Osteoblast (primary cell): Measurements from ENCODE around the gene SEPHS2. TPM values are rescaled to one million over a fixed set of nuclear protein-coding genes. Genes with fewer than 3 reads are reported as not detected.

ENCODE experiments used
- DNase-seq: peaks from one replicate; pipeline ENCODE4 v3.0.0; 2011; ENCODE audit warnings: low spot score, mixed read lengths; ENCODE audit not compliant: insufficient read length; ENCODE audit errors: missing footprints
- H2AFZ ChIP-seq: 2 replicates; pipeline ENCODE4 v1.6.0; 2011; ENCODE audit warnings: mild to moderate bottlenecking, low read length
- H3K27ac ChIP-seq: 2 replicates; pipeline ENCODE4 v1.5.1; 2011; ENCODE audit warnings: mild to moderate bottlenecking, low read depth, low read length, moderate library complexity
- H3K27me3 ChIP-seq: 2 replicates; pipeline ENCODE4 v1.6.0; 2012; ENCODE audit warnings: mild to moderate bottlenecking, control low read depth, inconsistent platforms, low read length, moderate library complexity; ENCODE audit not compliant: insufficient read depth
- H3K36me3 ChIP-seq: 2 replicates; pipeline ENCODE4 v1.5.1; 2011; ENCODE audit warnings: mild to moderate bottlenecking, low read length, control low read depth, moderate library complexity; ENCODE audit not compliant: insufficient read depth
- H3K4me1 ChIP-seq: 2 replicates; pipeline ENCODE4 v1.5.1; 2011; ENCODE audit warnings: mild to moderate bottlenecking, low read length, control low read depth, moderate library complexity; ENCODE audit not compliant: insufficient read depth
- H3K4me2 ChIP-seq: 2 replicates; pipeline ENCODE4 v1.6.0; 2011; ENCODE audit warnings: mild to moderate bottlenecking, low read length; ENCODE audit not compliant: insufficient read depth
- H3K4me3 ChIP-seq: fragments of 200-600 bp; sonication (generic); 3 replicates; pipeline ENCODE4 v1.5.1; 2012; ENCODE audit warnings: mild to moderate bottlenecking, low read length, inconsistent platforms; ENCODE audit not compliant: insufficient read depth
- H3K79me2 ChIP-seq: 2 replicates; pipeline ENCODE4 v1.6.0; 2012; ENCODE audit warnings: mild to moderate bottlenecking, low read length, control low read depth, inconsistent platforms; ENCODE audit not compliant: insufficient read depth
- H3K9me3 ChIP-seq: 2 replicates; pipeline ENCODE4 v1.5.1; 2011; ENCODE audit warnings: low read depth, low read length, control low read depth
- H4K20me1 ChIP-seq: 2 replicates; pipeline ENCODE4 v1.6.0; 2012; ENCODE audit warnings: mild to moderate bottlenecking, low read length, control low read depth; ENCODE audit not compliant: insufficient read depth
- total RNA-seq: library from RNA; depleted of rRNA; stranded (reverse); fragments of >200 nt; gene quantifications from 2 replicates; pipeline ENCODE4 v1.2.3, GENCODE V29; 2012
- TF ChIP-seq, protein P1 (sequence below): IDR thresholded peaks from 2 replicates; pipeline ENCODE4 v1.5.1; 2011; ENCODE audit warnings: mild to moderate bottlenecking, low read depth, low read length, moderate library complexity; ENCODE audit errors: extremely low read depth

Gene SEPHS2
- total RNA-seq, 1 donor: 20.3 TPM

DNA sequence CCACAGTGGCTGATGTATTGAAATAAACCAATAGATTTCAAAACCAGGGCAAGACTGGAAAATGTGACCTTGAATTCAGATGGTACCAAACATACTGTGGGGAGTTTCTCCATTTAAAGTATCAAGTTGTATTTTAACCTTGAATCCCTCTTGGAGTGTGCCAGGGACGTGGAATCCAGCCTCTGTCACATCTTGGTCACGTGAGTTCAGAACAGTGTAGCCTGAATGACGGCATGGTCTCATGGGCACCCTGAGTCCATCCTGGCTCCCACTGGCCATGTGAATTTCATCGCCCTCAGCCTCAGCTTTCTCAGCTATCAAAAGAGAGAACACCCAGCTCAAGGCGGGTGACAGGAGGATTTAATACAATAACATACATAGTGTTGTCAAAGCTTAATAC is 31.5 kb downstream of the SEPHS2 start:
- Histone ChIP-seq H2AFZ (no peak overlapping the region), H3K9me3 (no peaks in the 10 kb centered on the region), H3K4me3 (no peak overlapping the region), H4K20me1 (peaks cover 14% of the 10 kb centered on the region), H3K4me2 (no peak overlapping the region), H3K4me1 (peaks cover 7% of the 10 kb centered on the region), H3K27ac (no peak overlapping the region), H3K27me3 (no peaks in the 10 kb centered on the region), H3K36me3 (peaks cover 28% of the 10 kb centered on the region), H3K79me2 (peaks cover 28% of the 10 kb centered on the region)
- DNase-seq: no peak
- TF ChIP-seq, protein P1, sequence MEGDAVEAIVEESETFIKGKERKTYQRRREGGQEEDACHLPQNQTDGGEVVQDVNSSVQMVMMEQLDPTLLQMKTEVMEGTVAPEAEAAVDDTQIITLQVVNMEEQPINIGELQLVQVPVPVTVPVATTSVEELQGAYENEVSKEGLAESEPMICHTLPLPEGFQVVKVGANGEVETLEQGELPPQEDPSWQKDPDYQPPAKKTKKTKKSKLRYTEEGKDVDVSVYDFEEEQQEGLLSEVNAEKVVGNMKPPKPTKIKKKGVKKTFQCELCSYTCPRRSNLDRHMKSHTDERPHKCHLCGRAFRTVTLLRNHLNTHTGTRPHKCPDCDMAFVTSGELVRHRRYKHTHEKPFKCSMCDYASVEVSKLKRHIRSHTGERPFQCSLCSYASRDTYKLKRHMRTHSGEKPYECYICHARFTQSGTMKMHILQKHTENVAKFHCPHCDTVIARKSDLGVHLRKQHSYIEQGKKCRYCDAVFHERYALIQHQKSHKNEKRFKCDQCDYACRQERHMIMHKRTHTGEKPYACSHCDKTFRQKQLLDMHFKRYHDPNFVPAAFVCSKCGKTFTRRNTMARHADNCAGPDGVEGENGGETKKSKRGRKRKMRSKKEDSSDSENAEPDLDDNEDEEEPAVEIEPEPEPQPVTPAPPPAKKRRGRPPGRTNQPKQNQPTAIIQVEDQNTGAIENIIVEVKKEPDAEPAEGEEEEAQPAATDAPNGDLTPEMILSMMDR: no peak

DNA sequence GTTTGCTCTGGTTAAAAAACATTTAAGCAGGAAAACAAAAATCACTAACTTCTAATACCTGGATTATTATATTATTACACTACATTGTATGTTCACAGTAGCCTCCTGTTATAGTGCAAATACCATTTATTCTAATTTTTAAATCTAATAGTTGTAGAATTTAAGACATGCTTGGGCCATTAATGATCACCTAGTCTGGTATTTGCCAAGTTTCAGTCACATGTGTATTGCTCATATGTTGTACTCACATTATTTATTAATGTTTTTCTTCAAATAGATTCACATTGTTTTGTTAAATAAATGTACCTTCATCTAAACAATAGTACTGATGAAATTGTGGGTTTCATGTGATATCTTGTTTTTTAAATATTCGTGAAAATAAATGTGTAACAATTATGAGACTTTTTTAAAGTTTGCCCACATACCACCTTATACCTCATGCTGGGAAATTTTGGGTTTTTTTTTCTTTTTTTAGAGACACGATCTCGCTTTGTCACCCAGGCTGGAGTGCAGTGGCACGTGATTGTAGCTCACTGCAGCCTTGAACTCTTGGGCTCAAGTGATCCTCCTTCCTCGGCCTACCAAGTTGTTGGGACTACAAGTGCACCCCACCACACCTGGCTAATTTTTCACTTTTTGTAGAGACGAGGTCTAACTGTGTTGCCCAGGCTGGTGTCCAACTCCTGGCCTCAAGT is 32.4 kb downstream of the SEPHS2 start:
- H3K4me2 ChIP-seq: no peak overlapping the region
- no peak overlapping the region for H3K27ac ChIP-seq
- H2AFZ ChIP-seq: no peak overlapping the region
- no peaks in the 10 kb centered on the region for H3K9me3 ChIP-seq
- H4K20me1 ChIP-seq: peaks cover 9% of the 10 kb centered on the region
- peak; percentile 19 for DNase-seq
- no peak overlapping the region for H3K4me3 ChIP-seq
- H3K27me3 ChIP-seq: no peaks in the 10 kb centered on the region
- TF ChIP-seq, protein P1: no peak
- peaks cover 15% of the 10 kb centered on the region for H3K4me1 ChIP-seq
- peaks cover 28% of the 10 kb centered on the region for H3K36me3 ChIP-seq
- peaks cover 31% of the 10 kb centered on the region for H3K79me2 ChIP-seq

DNA sequence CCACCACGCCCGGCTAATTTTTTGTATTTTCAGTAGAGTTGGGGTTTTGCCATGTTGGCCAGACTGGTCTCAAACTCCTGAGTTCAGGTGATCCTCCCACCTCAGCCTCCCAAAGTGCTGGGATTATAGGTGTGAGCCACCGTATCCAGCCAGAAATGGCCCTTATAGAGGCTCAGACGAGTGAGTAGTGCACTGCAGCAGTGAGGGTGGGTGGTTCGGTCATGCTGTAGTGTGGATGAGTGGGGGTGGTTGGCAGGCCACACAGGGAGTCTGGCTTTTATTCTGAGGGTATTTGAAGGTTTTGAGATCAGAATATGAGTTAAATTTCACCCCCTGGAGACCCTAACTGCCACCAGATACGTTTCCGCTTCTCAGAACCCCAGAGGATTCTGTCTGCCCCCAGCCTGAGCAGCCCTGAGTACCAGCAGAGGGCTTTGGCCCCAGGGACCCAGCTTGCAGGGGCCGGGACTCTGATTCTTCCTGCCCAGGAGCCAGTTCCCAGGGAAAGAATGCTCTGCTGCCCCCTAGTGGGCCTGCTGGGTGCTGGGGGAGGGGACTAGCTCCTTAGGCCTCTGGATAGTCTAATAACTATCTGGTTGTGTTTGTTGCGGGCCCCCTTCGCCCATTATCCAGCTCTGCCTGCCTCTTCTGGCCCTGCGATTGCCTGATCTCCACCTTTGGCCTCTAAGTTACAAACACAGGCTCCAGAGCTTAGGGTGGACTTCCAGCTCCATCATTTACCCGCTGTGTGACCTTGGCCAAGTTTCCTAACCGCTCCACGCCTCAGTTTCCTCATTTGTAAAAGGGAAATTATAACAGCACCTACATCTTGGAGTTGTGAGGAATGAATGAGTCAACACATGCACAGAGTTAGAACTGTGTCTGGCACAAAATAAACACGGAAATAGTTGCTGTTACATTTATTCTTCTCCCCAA is 36.3 kb downstream of the SEPHS2 start:
- TF ChIP-seq, protein P1: peak; percentile 99
- H3K36me3 ChIP-seq: peaks cover 24% of the 10 kb centered on the region
- no peak overlapping the region for H2AFZ ChIP-seq
- no peaks in the 10 kb centered on the region for H3K9me3 ChIP-seq
- H3K79me2 ChIP-seq: peaks cover 31% of the 10 kb centered on the region
- no peak overlapping the region for H3K27ac ChIP-seq
- H3K4me2 ChIP-seq: peak overlapping the region; percentile 62
- peak; percentile 98 for DNase-seq
- H4K20me1 ChIP-seq: peaks cover 6% of the 10 kb centered on the region
- peaks cover 20% of the 10 kb centered on the region for H3K4me1 ChIP-seq
- peak overlapping the region; percentile 53 for H3K4me3 ChIP-seq
- no peaks in the 10 kb centered on the region for H3K27me3 ChIP-seq
